GM23338 (cell line): ENCODE data around the gene IL36B. TPM values are rescaled to one million over a fixed set of nuclear protein-coding genes. Genes with fewer than 3 reads are reported as not detected.

Source experiments
- ATAC-seq: fragments of 200-7000 bp; cut with Tn5 transposase; 3 replicates; pipeline ENCODE4 v1.9.1; 2020
- DNase-seq: peaks from one replicate; pipeline ENCODE4 v3.0.0-alpha.2; 2015; ENCODE audit warnings: low spot score
- H2AFZ ChIP-seq: fragments of 200-600 bp; sonication (generic); 2 replicates; pipeline ENCODE4 v1.8.0; 2016; ENCODE audit warnings: antibody characterized with exemption, mild to moderate bottlenecking, moderate library complexity
- H3F3A ChIP-seq: fragments of 200-600 bp; sonication (generic); replicated peaks from 2 replicates; pipeline ENCODE4 v1.8.0; 2017; ENCODE audit warnings: antibody characterized with exemption, mixed run types, low read depth
- H3K27ac ChIP-seq: fragments of 200-600 bp; sonication (generic); 2 replicates; pipeline ENCODE4 v1.6.1; 2016; ENCODE audit warnings: low read depth
- H3K27me3 ChIP-seq: fragments of 200-600 bp; sonication (generic); 2 replicates; pipeline ENCODE4 v1.8.0; 2016; ENCODE audit warnings: mild to moderate bottlenecking, mixed run types, moderate library complexity; ENCODE audit not compliant: insufficient read depth
- H3K36me3 ChIP-seq: fragments of 200-600 bp; sonication (generic); 2 replicates; pipeline ENCODE4 v1.8.0; 2016; ENCODE audit warnings: mild to moderate bottlenecking; ENCODE audit not compliant: insufficient read depth
- H3K4me1 ChIP-seq: fragments of 200-600 bp; sonication (generic); 2 replicates; pipeline ENCODE4 v1.8.0; 2016; ENCODE audit warnings: mild to moderate bottlenecking, moderate library complexity; ENCODE audit not compliant: insufficient read depth
- H3K4me2 ChIP-seq: fragments of 200-600 bp; sonication (generic); 2 replicates; pipeline ENCODE4 v1.7.1; 2017; ENCODE audit warnings: mixed run types
- H3K4me3 ChIP-seq: fragments of 200-600 bp; sonication (generic); 2 replicates; pipeline ENCODE4 v1.6.1; 2016; ENCODE audit warnings: mixed run types
- H3K79me2 ChIP-seq: fragments of 200-600 bp; sonication (generic); replicated peaks from 2 replicates; pipeline ENCODE4 v1.8.0; 2017; ENCODE audit warnings: mild to moderate bottlenecking; ENCODE audit not compliant: insufficient read depth
- H3K9me2 ChIP-seq: fragments of 200-600 bp; sonication (generic); 2 replicates; pipeline ENCODE4 v1.8.0; 2017; ENCODE audit not compliant: insufficient read depth
- H4K20me1 ChIP-seq: fragments of 200-600 bp; sonication (generic); replicated peaks from 2 replicates; pipeline ENCODE4 v1.8.0; 2017; ENCODE audit warnings: mild to moderate bottlenecking; ENCODE audit not compliant: insufficient read depth
- H3K27ac Mint-ChIP-seq: 2 replicates; pipeline ENCODE4 v1.8.0; 2020; ENCODE audit warnings: inconsistent platforms, mild to moderate bottlenecking, moderate library complexity, mixed read lengths
- H3K27me3 Mint-ChIP-seq: 3 replicates; pipeline ENCODE4 v1.8.0; 2022; ENCODE audit warnings: low read depth, mild to moderate bottlenecking, moderate library complexity, mixed read lengths, inconsistent platforms; ENCODE audit not compliant: insufficient read depth, poor library complexity
- H3K36me3 Mint-ChIP-seq: 3 replicates; pipeline ENCODE4 v1.8.0; 2021; ENCODE audit warnings: low read depth, mild to moderate bottlenecking, inconsistent platforms, moderate library complexity, mixed read lengths
- H3K4me1 Mint-ChIP-seq: 3 replicates; pipeline ENCODE4 v1.8.0; 2020; ENCODE audit warnings: mild to moderate bottlenecking, inconsistent platforms, mixed read lengths
- H3K4me3 Mint-ChIP-seq: 3 replicates; pipeline ENCODE4 v1.8.0; 2021; ENCODE audit warnings: moderate library complexity, mild to moderate bottlenecking, inconsistent platforms, mixed read lengths
- H3K9me3 Mint-ChIP-seq: 3 replicates; pipeline ENCODE4 v1.8.0; 2020; ENCODE audit warnings: moderate library complexity, mild to moderate bottlenecking, inconsistent platforms, mixed read lengths
- CREB1 ChIP-seq: fragments of 250-450 bp; sonication (Bioruptor Pico); IDR thresholded peaks from 2 replicates; pipeline ENCODE4 v1.5.0; 2020; ENCODE audit warnings: low read depth, mild to moderate bottlenecking, moderate library complexity
- CTCF ChIP-seq, 2 experiments: fragments of 200-600 bp in 1 of 2; sonication (generic) in 1 of 2; conservative IDR thresholded peaks; 2 replicates each; pipeline versions ENCODE4 v1.5.1 to v1.6.1; 2016 to 2017; ENCODE audit warnings: antibody characterized with exemption in 2 of 2, low read depth in 2 of 2, mild to moderate bottlenecking in 2 of 2, moderate library complexity in 1 of 2
- EZH2 ChIP-seq: fragments of 200-600 bp; sonication (generic); IDR thresholded peaks from one replicate; pipeline ENCODE4 v1.8.0; 2017; ENCODE audit warnings: antibody characterized with exemption, mild to moderate bottlenecking, low read depth; ENCODE audit not compliant: unreplicated experiment
- EZH2phosphoT487 ChIP-seq: fragments of 200-600 bp; sonication (generic); IDR thresholded peaks from one replicate; pipeline ENCODE4 v1.8.1; 2018; ENCODE audit warnings: antibody characterized with exemption; ENCODE audit not compliant: unreplicated experiment
- JUNB ChIP-seq: IDR thresholded peaks from one replicate; pipeline ENCODE4 v1.6.1; 2016; ENCODE audit warnings: antibody characterized with exemption; ENCODE audit not compliant: unreplicated experiment
- NANOG ChIP-seq: IDR thresholded peaks from 2 replicates; pipeline ENCODE4 v1.6.1; 2016; ENCODE audit warnings: antibody characterized with exemption, borderline replicate concordance
- POLR2AphosphoS5 ChIP-seq: IDR thresholded peaks from 2 replicates; pipeline ENCODE4 v1.6.1; 2016; ENCODE audit warnings: antibody characterized with exemption, low read depth
- STAT1 ChIP-seq: IDR thresholded peaks from one replicate; pipeline ENCODE4 v1.6.1; 2016; ENCODE audit warnings: antibody characterized with exemption; ENCODE audit not compliant: unreplicated experiment
- ZNF114 ChIP-seq: fragments of 250-450 bp; sonication (Bioruptor Pico); IDR thresholded peaks from 2 replicates; pipeline ENCODE4 v1.5.0; 2020; ENCODE audit warnings: mild to moderate bottlenecking, moderate library complexity
- ZNF331 ChIP-seq: fragments of 250-450 bp; sonication (Bioruptor Pico); IDR thresholded peaks from 2 replicates; pipeline ENCODE4 v1.5.0; 2020; ENCODE audit warnings: low read depth, mild to moderate bottlenecking, moderate library complexity
- ZNF462 ChIP-seq: fragments of 250-450 bp; sonication (Bioruptor Pico); IDR thresholded peaks from 2 replicates; pipeline ENCODE4 v1.5.0; 2020; ENCODE audit warnings: mild to moderate bottlenecking, moderate library complexity
- polyA plus RNA-seq: library from polyadenylated mRNA; unstranded; fragments of >200 nt; fragmentation: Nextera tagmentation; extraction: Ambion mirVana; gene quantifications from 2 replicates; pipeline ENCODE4 v1.2.1, GENCODE V29; 2016
- total RNA-seq: library from RNA; depleted of rRNA; stranded (reverse); fragments of >200 nt; shearing (Covaris generic); gene quantifications from 2 replicates; pipeline ENCODE4 v1.2.3, GENCODE V29; 2014
- TF ChIP-seq, protein P1 (sequence below): IDR thresholded peaks from one replicate; pipeline ENCODE4 v1.6.1; 2018; ENCODE audit warnings: antibody characterized with exemption; ENCODE audit not compliant: unreplicated experiment
- TF ChIP-seq, protein P2 (sequence below): IDR thresholded peaks from 2 replicates; pipeline ENCODE4 v1.6.1; 2016; ENCODE audit warnings: antibody characterized with exemption

IL36B gene
- total and polyA plus RNA-seq, 2 experiments from 2014 or later = not detected

- H3K36me3 Mint-ChIP-seq = no peaks in the 10 kb centered on the region
- TF ChIP-seq POLR2AphosphoS5 = no peak
- TF ChIP-seq EZH2phosphoT487 = no peak
- no peak for TF ChIP-seq ZNF462 (CRISPR knock-in tag)
- TF ChIP-seq STAT1 = no peak
- no peak for TF ChIP-seq EZH2
- TF ChIP-seq NANOG = no peak
- TF ChIP-seq ZNF114 (CRISPR knock-in tag) = no peak
- TF ChIP-seq, protein P1, sequence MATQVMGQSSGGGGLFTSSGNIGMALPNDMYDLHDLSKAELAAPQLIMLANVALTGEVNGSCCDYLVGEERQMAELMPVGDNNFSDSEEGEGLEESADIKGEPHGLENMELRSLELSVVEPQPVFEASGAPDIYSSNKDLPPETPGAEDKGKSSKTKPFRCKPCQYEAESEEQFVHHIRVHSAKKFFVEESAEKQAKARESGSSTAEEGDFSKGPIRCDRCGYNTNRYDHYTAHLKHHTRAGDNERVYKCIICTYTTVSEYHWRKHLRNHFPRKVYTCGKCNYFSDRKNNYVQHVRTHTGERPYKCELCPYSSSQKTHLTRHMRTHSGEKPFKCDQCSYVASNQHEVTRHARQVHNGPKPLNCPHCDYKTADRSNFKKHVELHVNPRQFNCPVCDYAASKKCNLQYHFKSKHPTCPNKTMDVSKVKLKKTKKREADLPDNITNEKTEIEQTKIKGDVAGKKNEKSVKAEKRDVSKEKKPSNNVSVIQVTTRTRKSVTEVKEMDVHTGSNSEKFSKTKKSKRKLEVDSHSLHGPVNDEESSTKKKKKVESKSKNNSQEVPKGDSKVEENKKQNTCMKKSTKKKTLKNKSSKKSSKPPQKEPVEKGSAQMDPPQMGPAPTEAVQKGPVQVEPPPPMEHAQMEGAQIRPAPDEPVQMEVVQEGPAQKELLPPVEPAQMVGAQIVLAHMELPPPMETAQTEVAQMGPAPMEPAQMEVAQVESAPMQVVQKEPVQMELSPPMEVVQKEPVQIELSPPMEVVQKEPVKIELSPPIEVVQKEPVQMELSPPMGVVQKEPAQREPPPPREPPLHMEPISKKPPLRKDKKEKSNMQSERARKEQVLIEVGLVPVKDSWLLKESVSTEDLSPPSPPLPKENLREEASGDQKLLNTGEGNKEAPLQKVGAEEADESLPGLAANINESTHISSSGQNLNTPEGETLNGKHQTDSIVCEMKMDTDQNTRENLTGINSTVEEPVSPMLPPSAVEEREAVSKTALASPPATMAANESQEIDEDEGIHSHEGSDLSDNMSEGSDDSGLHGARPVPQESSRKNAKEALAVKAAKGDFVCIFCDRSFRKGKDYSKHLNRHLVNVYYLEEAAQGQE = no peak
- no peak for TF ChIP-seq CREB1 (CRISPR knock-in tag)
- no peak for TF ChIP-seq CTCF (conservative IDR thresholded peaks at IDR 0.05; ENCODE audit: low read depth in 2 of 2)
- TF ChIP-seq, protein P2, sequence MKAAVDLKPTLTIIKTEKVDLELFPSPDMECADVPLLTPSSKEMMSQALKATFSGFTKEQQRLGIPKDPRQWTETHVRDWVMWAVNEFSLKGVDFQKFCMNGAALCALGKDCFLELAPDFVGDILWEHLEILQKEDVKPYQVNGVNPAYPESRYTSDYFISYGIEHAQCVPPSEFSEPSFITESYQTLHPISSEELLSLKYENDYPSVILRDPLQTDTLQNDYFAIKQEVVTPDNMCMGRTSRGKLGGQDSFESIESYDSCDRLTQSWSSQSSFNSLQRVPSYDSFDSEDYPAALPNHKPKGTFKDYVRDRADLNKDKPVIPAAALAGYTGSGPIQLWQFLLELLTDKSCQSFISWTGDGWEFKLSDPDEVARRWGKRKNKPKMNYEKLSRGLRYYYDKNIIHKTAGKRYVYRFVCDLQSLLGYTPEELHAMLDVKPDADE = no peak
- TF ChIP-seq JUNB = no peak
- no peak for TF ChIP-seq ZNF331 (CRISPR knock-in tag)
- Histone ChIP-seq H3F3A (no peaks in the 10 kb centered on the region), H3K4me1 (no peaks in the 10 kb centered on the region), H3K36me3 (no peaks in the 10 kb centered on the region), H3K4me3 (no peak overlapping the region), H3K79me2 (no peaks in the 10 kb centered on the region), H3K4me2 (no peak overlapping the region), H4K20me1 (no peaks in the 10 kb centered on the region), H3K27me3 (no peaks in the 10 kb centered on the region), H2AFZ (no peak overlapping the region), H3K27ac (no peak overlapping the region), H3K9me2 (no peaks in the 10 kb centered on the region)
- H3K9me3 Mint-ChIP-seq = no peaks in the 10 kb centered on the region
- no peak overlapping the region for H3K4me3 Mint-ChIP-seq
- H3K27ac Mint-ChIP-seq = no peak overlapping the region
- ATAC-seq = no peak
- DNase-seq = no peak
- H3K27me3 Mint-ChIP-seq = no peaks in the 10 kb centered on the region
- H3K4me1 Mint-ChIP-seq = no peaks in the 10 kb centered on the region
Measured at GRCh38 chr2:113088213-113088992, 35.7 kb upstream of the IL36B start.
